Dermis microvascular lymphatic vessel endothelial cell (primary cell): ENCODE measurements around the gene PA2G4. TPM values are rescaled to one million over a fixed set of nuclear protein-coding genes. Genes with fewer than 3 reads are reported as not detected.
"Not testable (repeated sequence)": the region's sequence is repeated elsewhere in the genome, so short reads cannot be mapped to it uniquely, and the experiment has no call there.

ENCODE experiments used
- DNase-seq, 2 donors: peaks; one replicate each; pipeline versions ENCODE4 v3.0.0 to v3.0.0-alpha.2; 2010; ENCODE audit warnings: low read depth in 2 of 2
- total RNA-seq: library from RNA; depleted of rRNA; stranded (reverse); fragments of >200 nt; gene quantifications from 2 replicates; pipeline ENCODE4 v1.2.1, GENCODE V29; 2014

PA2G4 gene
- total RNA-seq: 91.8 and 130 TPM in 2 replicates

DNA sequence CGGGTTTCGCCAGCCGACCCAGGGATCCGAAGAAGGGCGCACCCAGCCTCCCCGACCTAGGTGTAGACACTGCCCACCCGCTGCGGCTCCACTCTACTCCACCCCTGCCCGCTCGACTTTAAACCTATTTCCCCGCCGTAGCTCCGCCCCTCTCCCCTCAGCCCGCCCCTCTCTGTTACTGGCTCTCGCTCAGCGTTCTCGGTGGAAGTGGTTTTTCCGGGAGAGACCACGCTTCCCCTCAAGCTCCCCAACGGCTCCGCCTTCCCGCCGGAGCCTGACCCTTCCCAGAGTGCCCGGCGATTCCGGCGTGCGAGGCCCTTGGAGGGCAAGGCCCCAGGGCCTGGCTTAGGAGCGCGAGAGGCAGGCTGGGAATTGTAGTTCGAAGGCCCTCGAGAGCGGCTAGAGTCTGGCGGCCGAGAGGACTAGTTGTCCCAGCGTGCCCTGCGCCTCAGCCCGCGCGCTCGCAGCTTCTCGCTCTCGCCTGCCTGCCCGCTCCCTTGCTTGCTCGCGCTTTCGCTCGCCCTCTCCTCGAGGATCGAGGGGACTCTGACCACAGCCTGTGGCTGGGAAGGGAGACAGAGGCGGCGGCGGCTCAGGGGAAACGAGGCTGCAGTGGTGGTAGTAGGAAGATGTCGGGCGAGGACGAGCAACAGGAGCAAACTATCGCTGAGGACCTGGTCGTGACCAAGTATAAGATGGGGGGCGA, at the start of gene PA2G4:
Gene PA2G4, plus strand, starts transcription at position 451 of the 706 bp plus-strand sequence. Its CDS starts 179 bp downstream, at position 630.
- DNase-seq: peak; percentile 98 to 99

- not testable (repeated sequence) for DNase-seq
These were observed 44.4 kb upstream of the PA2G4 start for GRCh38 chr12:56059964-56060363.

- DNase-seq: no peak
These were observed 42.4 kb upstream of the PA2G4 start for GRCh38 chr12:56061982-56062381.

DNA sequence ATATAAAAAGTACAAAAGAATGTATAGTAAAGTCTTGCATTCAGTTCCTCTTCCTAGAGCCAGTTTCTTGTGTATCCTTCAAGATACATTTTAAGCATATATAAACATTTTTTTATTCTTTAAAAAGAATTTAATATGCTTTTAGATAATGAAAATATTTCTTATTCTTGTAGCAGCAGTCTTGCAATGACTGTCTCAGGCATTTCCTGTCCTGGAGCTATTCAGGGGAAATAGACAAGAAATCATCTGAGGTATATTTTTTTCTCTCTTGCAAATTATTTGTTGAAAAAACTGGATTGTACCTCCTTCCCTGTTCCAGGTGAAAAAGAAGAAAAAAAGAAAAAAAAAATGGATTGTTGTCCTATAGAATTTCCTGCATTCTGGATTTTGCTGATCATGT, 41.4 kb upstream of the PA2G4 start:
- DNase-seq: no peak

- DNase-seq: no peak
These were observed 32.7 kb upstream of the PA2G4 start for GRCh38 chr12:56071648-56072047.

- no peak for DNase-seq
These were observed 30.0 kb upstream of the PA2G4 start for GRCh38 chr12:56074396-56074795.

- not testable (repeated sequence) for DNase-seq
These were observed 26.4 kb upstream of the PA2G4 start for GRCh38 chr12:56077966-56078365.

GRCh38 chr12:56078427-56078826, 25.9 kb upstream of the PA2G4 start:
- no peak for DNase-seq

GRCh38 chr12:56078931-56079722, 25.2 kb upstream of the PA2G4 start:
- peak; percentile 71 to 87 for DNase-seq

DNA sequence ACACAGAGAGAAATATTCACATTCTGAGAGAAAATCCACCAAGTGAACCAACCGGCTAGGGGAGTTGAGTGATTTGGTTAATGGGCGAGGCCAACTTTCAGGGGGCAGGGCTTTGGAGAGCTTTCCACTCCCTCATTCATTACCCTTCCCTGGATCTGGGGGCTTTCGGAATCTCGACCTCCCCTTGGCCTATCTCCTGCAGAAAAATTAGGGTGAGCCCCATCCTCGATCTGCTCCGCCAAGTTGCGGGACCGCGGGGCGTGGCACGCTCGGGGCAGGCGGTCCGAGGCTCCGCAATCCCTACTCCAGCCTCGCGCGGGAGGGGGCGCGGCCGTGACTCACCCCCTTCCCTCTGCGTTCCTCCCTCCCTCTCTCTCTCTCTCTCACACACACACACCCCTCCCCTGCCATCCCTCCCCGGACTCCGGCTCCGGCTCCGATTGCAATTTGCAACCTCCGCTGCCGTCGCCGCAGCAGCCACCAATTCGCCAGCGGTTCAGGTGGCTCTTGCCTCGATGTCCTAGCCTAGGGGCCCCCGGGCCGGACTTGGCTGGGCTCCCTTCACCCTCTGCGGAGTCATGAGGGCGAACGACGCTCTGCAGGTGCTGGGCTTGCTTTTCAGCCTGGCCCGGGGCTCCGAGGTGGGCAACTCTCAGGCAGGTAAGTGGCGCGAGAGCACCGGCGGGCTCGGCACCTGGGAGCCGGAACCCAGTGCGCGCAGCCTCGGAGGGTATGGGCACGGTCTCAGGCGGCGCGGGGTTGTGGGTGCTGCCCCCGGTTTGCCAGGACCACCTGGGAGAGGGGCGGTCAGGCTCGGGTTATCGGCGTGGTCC, 24.4 kb upstream of the PA2G4 start, which contains the start of gene ERBB3:
Gene ERBB3, plus strand, starts transcription at position 443 of the 833 bp plus-strand sequence. Its CDS starts 136 bp downstream, at position 579.
- peak; percentile 16 to 78 for DNase-seq

GRCh38 chr12:56080556-56081138, 23.7 kb upstream of the PA2G4 start:
- no peak for DNase-seq

GRCh38 chr12:56081393-56082347, 22.7 kb upstream of the PA2G4 start:
- no peak for DNase-seq

GRCh38 chr12:56082382-56082781, 22.0 kb upstream of the PA2G4 start:
- DNase-seq: no peak

DNA sequence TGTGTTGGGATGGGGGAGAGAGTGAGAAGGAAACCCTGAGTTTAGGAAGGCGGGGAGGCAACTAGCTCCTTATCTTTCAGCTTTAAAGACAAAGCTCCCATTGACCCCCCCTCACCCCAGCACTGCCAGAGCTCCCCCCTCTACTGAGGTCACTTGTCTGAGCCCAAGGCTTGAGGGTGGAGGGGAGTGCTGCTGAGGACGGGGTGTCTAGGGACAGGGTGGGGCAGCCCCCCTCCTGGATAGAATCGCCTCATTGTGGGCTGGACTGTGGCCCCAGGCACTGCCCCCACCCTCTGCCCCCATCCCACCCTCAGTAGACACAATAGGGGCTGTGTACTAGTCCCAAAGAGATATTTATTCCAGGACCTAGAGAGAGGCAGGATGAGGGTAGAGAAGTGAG, 21.4 kb upstream of the PA2G4 start:
- no peak for DNase-seq

- peak in 1 of 2 donors; percentile 33 for DNase-seq
These were observed 19.3 kb upstream of the PA2G4 start for GRCh38 chr12:56084958-56085543.

DNA sequence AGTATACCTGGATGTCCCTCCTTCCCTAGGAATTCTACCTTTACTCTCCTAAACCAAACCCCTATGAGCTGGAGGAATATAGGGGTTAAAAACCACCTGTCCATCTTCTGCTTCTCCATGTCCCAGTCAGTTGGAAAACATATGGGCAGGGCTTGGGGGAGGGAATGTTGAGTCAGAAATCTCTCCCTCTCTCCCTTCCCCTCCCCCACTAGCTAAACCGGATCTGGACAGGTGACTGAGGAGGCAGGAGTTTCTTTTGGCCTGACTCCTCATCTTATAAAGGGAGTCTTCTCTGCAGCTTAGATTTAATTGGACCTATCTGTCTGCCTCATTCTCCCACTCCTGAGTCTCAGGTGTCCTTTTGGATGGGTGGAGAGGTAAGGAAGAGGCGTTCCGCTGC, 18.3 kb upstream of the PA2G4 start:
- no peak for DNase-seq

- no peak for DNase-seq
These were observed 17.8 kb upstream of the PA2G4 start for GRCh38 chr12:56086608-56087007.

- no peak for DNase-seq
These were observed 17.1 kb upstream of the PA2G4 start for GRCh38 chr12:56087220-56087619.

- no peak for DNase-seq
These were observed 6.6 kb upstream of the PA2G4 start for GRCh38 chr12:56097738-56098137.

DNA sequence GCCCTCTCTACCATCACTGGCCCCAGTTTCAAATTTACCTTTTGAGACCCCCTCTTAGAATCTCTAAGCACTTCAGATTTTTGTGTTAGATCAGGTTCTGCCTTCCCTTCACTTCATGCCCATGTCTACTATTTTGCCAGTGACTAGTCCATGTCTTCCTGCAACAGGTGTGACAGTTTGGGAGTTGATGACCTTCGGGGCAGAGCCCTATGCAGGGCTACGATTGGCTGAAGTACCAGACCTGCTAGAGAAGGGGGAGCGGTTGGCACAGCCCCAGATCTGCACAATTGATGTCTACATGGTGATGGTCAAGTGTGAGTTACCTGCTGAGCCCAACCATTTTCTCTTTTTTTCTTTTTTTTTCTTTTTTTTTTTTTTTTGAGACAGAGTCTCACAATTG, 5.8 kb upstream of the PA2G4 start:
- no peak for DNase-seq
